OCI-LY3 (cell line): ENCODE measurements around the gene MIER1.

Experiments used
- H2AFZ ChIP-seq: fragments of 200-600, 300-600 bp; shearing (Covaris generic); 2 replicates; pipeline ENCODE4 v1.6.0; 2014; ENCODE audit warnings: antibody characterized with exemption, low read depth, low read length
- H3K27ac ChIP-seq: fragments of 200-600, 300-600 bp; sonication (generic); 2 replicates; pipeline ENCODE4 v1.5.1; 2014; ENCODE audit warnings: mild to moderate bottlenecking, low read length, moderate library complexity, mixed read lengths
- H3K27me3 ChIP-seq: fragments of 200-600, 300-600 bp; sonication (generic); 2 replicates; pipeline ENCODE4 v1.6.1; 2014; ENCODE audit warnings: low read depth, low read length, mixed read lengths
- H3K36me3 ChIP-seq: fragments of 200-600, 300-600 bp; sonication (generic); replicated peaks from 2 replicates; pipeline ENCODE3; 2014; ENCODE audit warnings: low read depth, low read length, mixed read lengths
- H3K4me1 ChIP-seq: fragments of 300-600, 200-600 bp; sonication (generic); 2 replicates; pipeline ENCODE4 v1.6.1; 2014; ENCODE audit warnings: low read length, mixed read lengths
- H3K4me2 ChIP-seq: fragments of 200-600, 300-600 bp; sonication (generic); 2 replicates; pipeline ENCODE4 v1.6.1; 2014; ENCODE audit warnings: low read length, mixed read lengths
- H3K4me3 ChIP-seq: fragments of 300-600, 200-600 bp; sonication (generic); 2 replicates; pipeline ENCODE4 v1.5.1; 2014; ENCODE audit warnings: antibody characterized with exemption, mild to moderate bottlenecking, low read length, moderate library complexity
- H3K79me2 ChIP-seq: fragments of 300-600, 200-600 bp; shearing (Covaris generic); 2 replicates; pipeline ENCODE4 v1.6.1; 2014; ENCODE audit warnings: mild to moderate bottlenecking, low read length, mixed read lengths
- H3K9ac ChIP-seq: fragments of 300-600, 200-600 bp; shearing (Covaris generic); 2 replicates; pipeline ENCODE4 v1.6.0; 2014; ENCODE audit warnings: mild to moderate bottlenecking, low read length, moderate library complexity
- H3K9me3 ChIP-seq: fragments of 200-600, 300-600 bp; shearing (Covaris generic); 2 replicates; pipeline ENCODE4 v1.6.1; 2014; ENCODE audit warnings: low read length, mixed read lengths; ENCODE audit not compliant: insufficient read depth
- H4K20me1 ChIP-seq: fragments of 200-600, 300-600 bp; sonication (generic); 2 replicates; pipeline ENCODE4 v1.6.1; 2016; ENCODE audit warnings: low read length, mixed read lengths; ENCODE audit not compliant: insufficient read depth
- CTCF ChIP-seq: fragments of 200-600, 300-600 bp; sonication (generic); IDR thresholded peaks from 2 replicates; pipeline ENCODE4 v1.5.1; 2014; ENCODE audit warnings: antibody characterized with exemption, low read length, low read depth
- EZH2phosphoT487 ChIP-seq: fragments of 200-600 bp; shearing (Covaris generic); IDR thresholded peaks from 2 replicates; pipeline ENCODE4 v1.6.1; 2018; ENCODE audit warnings: antibody characterized with exemption, mixed run types, low read depth

The MIER1 gene

GRCh38 chr1:67004176-67004575 lies 79.4 kb downstream of the MIER1 start:
- H3K9ac ChIP-seq: no peak overlapping the region
- no peak overlapping the region for H3K27ac ChIP-seq
- H2AFZ ChIP-seq: no peak overlapping the region
- no peak overlapping the region for H3K4me3 ChIP-seq
- H3K27me3 ChIP-seq: no peaks in the 10 kb centered on the region
- no peaks in the 10 kb centered on the region for H3K36me3 ChIP-seq
- TF ChIP-seq EZH2phosphoT487 (no peak), CTCF (no peak)
- H4K20me1 ChIP-seq: no peaks in the 10 kb centered on the region
- H3K9me3 ChIP-seq: no peaks in the 10 kb centered on the region
- no peaks in the 10 kb centered on the region for H3K79me2 ChIP-seq
- H3K4me1 ChIP-seq: no peaks in the 10 kb centered on the region
- no peak overlapping the region for H3K4me2 ChIP-seq

- Histone ChIP-seq H3K9me3 (no peaks in the 10 kb centered on the region), H4K20me1 (no peaks in the 10 kb centered on the region), H3K9ac (no peak overlapping the region), H2AFZ (no peak overlapping the region), H3K4me2 (no peak overlapping the region), H3K4me3 (no peak overlapping the region), H3K4me1 (no peaks in the 10 kb centered on the region), H3K36me3 (no peaks in the 10 kb centered on the region), H3K27me3 (no peaks in the 10 kb centered on the region), H3K27ac (no peak overlapping the region), H3K79me2 (no peaks in the 10 kb centered on the region)
- TF ChIP-seq EZH2phosphoT487 (no peak), CTCF (no peak)
Observed at GRCh38 chr1:67005068-67005467, 80.3 kb downstream of the MIER1 start.

- H3K79me2 ChIP-seq: no peaks in the 10 kb centered on the region
- no peaks in the 10 kb centered on the region for H3K4me1 ChIP-seq
- TF ChIP-seq EZH2phosphoT487 (no peak), CTCF (no peak)
- H4K20me1 ChIP-seq: no peaks in the 10 kb centered on the region
- no peak overlapping the region for H3K4me3 ChIP-seq
- no peaks in the 10 kb centered on the region for H3K9me3 ChIP-seq
- H3K27ac ChIP-seq: no peak overlapping the region
- no peak overlapping the region for H3K9ac ChIP-seq
- no peak overlapping the region for H3K4me2 ChIP-seq
- H3K27me3 ChIP-seq: no peaks in the 10 kb centered on the region
- H3K36me3 ChIP-seq: no peaks in the 10 kb centered on the region
- no peak overlapping the region for H2AFZ ChIP-seq
Observed at GRCh38 chr1:67009792-67010191, 85.0 kb downstream of the MIER1 start.

GRCh38 chr1:67013573-67013972 lies 88.8 kb downstream of the MIER1 start:
- H3K27me3 ChIP-seq: no peaks in the 10 kb centered on the region
- TF ChIP-seq EZH2phosphoT487: no peak
- H3K27ac ChIP-seq: no peak overlapping the region
- no peaks in the 10 kb centered on the region for H3K4me1 ChIP-seq
- H3K79me2 ChIP-seq: no peaks in the 10 kb centered on the region
- H3K36me3 ChIP-seq: no peaks in the 10 kb centered on the region
- no peaks in the 10 kb centered on the region for H3K9me3 ChIP-seq
- no peak overlapping the region for H3K4me2 ChIP-seq
- no peaks in the 10 kb centered on the region for H4K20me1 ChIP-seq
- H3K9ac ChIP-seq: no peak overlapping the region
- H2AFZ ChIP-seq: no peak overlapping the region
- no peak overlapping the region for H3K4me3 ChIP-seq

- H3K4me2 ChIP-seq: no peak overlapping the region
- H4K20me1 ChIP-seq: no peaks in the 10 kb centered on the region
- H3K4me3 ChIP-seq: no peak overlapping the region
- H3K9ac ChIP-seq: no peak overlapping the region
- no peaks in the 10 kb centered on the region for H3K27me3 ChIP-seq
- no peaks in the 10 kb centered on the region for H3K36me3 ChIP-seq
- no peak overlapping the region for H3K27ac ChIP-seq
- no peak for TF ChIP-seq EZH2phosphoT487
- TF ChIP-seq CTCF: no peak
- H3K4me1 ChIP-seq: no peaks in the 10 kb centered on the region
- H3K9me3 ChIP-seq: no peaks in the 10 kb centered on the region
- H2AFZ ChIP-seq: no peak overlapping the region
- H3K79me2 ChIP-seq: no peaks in the 10 kb centered on the region
Observed at GRCh38 chr1:67018574-67018973, 93.8 kb downstream of the MIER1 start.
